Stimulated activated CD4-positive, alpha-beta T cell treated with anti-CD3 and anti-CD28 coated beads, TNF-alpha, amount 100 ng/mL, for 24 hours (primary cell): Measurements from ENCODE around the gene SLC9A9.

Experiments
- DNase-seq, 3 experiments: peaks; one replicate each; pipeline ENCODE4 v3.0.0-alpha.2; 2020; ENCODE audit warnings: low read depth in 3 of 3

Gene SLC9A9

DNA sequence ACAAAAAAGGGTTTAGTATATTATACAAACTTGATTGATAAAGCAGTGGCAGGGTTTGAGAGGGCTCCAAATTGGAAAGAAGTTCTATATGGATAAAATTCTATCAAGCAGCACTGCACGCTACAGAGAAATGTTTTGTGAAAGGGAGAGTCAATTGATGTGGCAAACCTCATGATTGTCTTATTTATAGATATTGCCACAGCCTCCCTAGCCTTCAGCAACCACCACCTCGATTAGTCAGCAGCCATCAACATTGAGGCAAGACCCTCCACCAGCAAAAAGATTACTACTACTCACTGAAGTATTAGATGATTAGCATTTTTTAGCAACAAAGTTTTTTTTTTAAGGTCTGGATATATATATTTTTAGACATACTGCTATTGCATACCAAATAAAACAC is 432.0 kb downstream of the SLC9A9 start:
- DNase-seq, result no peak

- no peak for DNase-seq
These were observed 433.6 kb downstream of the SLC9A9 start for GRCh38 chr3:143414571-143415253.

- DNase-seq, result no peak
These were observed 434.9 kb downstream of the SLC9A9 start for GRCh38 chr3:143413372-143413771.

DNA sequence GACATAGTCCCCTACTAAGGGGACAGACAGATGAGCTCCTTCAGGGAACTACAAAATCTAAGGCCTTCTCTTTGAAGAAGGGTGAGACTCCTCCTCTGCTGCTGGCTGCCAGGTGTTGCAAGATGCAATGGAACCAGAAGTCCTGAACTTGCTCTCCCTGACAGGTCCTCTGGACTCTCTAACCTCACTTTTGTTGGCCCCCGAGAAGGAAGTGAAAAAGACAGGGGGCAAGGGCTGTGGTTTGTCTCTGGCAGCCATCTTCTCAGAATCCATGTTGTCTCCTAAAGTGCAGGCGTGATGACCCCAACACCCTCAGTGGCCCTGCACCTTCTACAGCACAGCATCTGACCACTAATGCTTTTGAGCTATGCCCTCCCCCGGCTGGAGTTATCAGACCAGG is 436.2 kb downstream of the SLC9A9 start:
- DNase-seq, result no peak

- no peak for DNase-seq
These were observed 438.0 kb downstream of the SLC9A9 start for GRCh38 chr3:143410259-143410658.

DNA sequence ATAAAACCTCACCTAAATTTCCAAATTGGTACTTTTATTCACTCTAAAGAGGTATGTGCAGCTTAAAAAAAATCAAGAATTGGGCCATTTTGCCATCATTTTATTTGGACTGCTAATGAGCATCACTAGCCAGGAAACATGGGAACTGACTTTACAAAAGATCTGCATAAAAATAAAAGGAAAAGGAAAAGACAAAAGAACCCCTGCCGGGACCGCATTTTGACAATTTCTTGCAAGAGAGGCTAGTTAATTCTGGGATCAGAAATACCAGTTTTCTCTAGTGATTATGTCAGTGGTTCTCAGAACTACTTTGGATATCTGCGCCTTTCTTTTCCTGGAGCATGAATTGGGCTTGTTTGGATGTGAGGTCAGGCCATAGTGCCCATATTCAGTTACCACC is 439.5 kb downstream of the SLC9A9 start:
- no peak for DNase-seq

- DNase-seq, result no peak
These were observed 445.7 kb downstream of the SLC9A9 start for GRCh38 chr3:143402602-143403001.

DNA sequence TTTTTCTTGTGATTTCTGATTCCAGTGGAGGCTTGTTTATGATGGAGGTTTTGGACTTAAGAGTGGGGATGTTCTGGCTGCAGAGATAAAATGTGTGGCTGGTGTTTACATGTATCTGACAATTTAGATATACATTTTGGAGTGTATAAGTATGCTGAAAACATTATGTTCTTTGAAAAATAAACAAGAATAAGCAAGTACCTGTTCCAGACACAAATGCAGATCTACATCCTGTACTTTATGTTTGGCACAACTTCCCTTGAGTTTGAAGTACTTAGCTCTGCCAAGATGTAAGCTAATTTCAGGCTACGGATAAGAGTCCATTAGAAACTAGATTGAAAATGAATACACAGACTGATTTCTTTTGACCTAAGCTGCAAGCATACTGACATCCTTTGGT is 451.5 kb downstream of the SLC9A9 start:
- DNase-seq, result no peak

DNA sequence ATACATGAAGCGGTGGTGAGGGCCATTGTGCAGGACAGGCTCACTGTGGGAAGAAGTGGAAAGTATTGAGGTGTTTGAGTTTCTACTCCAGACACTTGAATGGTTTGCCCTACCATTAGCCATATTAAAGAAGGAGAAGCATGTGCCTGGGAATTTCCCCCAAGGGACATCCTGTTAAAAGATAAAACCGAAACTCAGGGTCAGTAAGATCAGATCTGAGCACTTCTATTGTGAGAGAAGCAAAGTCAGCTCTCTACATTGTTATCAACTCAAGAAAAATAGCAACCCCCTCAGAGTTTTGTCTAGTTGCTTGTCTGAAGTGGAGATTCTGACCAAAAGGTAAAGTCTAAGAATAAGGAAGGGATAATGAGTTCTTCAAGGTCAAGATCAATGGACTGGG is 458.9 kb downstream of the SLC9A9 start:
- DNase-seq, result no peak

- DNase-seq, result no peak
These were observed 460.8 kb downstream of the SLC9A9 start for GRCh38 chr3:143387425-143387824.

DNA sequence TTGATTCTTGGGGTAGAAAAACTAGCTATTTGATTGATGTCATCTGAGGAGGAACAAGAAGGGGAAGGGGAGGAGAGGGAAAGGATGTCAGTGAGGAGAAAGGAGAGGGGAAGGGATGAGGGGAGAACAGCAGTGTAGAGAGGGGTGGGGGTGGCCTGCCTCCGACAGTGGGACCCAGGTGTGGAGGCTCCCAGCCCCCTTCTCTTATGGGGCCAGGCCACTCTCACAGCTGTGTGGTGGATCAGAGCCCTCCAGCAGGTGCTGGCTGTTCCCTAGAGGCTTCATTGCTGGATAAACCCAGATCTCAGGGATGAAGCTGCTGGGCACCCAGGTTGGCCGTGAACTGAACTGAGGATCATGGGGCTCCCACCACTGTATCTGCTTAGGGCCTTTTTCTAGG is 464.2 kb downstream of the SLC9A9 start:
- no peak for DNase-seq

DNA sequence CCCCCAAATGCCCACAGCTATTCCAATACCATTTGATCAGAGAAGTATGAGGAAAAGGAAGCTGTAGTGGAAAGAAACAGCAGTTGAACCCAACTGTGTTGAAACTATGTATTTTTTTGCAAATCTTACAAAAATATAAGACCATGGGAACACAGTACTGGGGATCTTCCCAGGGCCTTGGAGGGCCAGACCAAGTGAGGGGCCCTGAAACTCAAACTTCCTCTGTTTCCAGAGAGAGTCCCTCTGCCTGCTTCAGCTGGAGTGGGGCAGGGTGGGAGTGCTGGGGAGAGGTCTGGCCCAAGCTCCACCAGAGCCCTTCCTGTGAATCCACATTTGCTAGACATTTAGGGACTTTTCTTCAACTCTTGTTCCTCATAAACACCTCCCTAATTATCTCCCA is 464.8 kb downstream of the SLC9A9 start:
- no peak for DNase-seq

- DNase-seq, result no peak
These were observed 465.5 kb downstream of the SLC9A9 start for GRCh38 chr3:143382816-143383215.

- no peak for DNase-seq
These were observed 467.8 kb downstream of the SLC9A9 start for GRCh38 chr3:143380449-143380848.

DNA sequence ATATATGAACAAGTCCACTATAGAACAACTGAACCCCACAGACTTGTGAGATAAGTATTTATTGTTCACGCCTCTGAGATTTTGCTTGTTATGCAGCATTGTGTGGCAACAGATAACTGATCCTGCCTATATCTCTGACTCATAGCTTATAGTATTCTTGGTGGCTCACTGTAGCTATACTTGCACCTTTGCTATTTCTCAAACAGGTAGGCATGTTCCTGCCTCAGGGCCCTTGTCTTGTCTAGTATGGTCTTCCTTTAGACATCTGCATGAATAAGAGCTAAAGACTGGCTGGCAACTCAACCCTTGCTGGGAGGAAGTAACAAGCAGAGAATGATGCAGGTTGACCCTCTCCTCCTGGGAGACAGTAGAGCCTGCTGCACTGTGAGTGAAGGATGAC is 472.6 kb downstream of the SLC9A9 start:
- no peak for DNase-seq

- DNase-seq, result no peak
These were observed 481.1 kb downstream of the SLC9A9 start for GRCh38 chr3:143367171-143367570.

GRCh38 chr3:143366672-143367071 is 481.6 kb downstream of the SLC9A9 start:
- no peak for DNase-seq

DNA sequence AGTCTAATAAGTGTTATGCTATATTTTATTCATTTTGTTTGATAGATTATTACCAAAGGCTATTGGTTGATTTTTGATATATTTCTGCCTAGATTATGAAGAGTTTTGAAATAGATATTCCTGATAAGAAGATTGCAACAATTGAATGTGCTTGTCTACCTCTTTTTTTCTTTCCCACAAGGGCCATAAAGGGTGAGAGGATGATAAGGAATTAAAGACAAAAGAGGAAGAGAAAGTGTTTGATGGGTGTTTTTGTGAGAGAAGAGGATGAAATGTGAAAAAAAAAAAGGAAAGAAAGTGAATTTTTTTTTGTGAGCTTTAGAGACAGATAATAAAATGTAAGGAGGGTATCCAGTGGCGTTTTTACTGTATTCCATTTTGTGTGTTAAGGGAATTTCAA is 484.3 kb downstream of the SLC9A9 start:
- DNase-seq, result no peak

GRCh38 chr3:143363276-143363675 is 485.0 kb downstream of the SLC9A9 start:
- DNase-seq, result no peak

GRCh38 chr3:143362115-143362991 is 485.9 kb downstream of the SLC9A9 start:
- DNase-seq, result no peak

- DNase-seq, result no peak
These were observed 486.7 kb downstream of the SLC9A9 start for GRCh38 chr3:143361589-143361988.

- no peak for DNase-seq
These were observed 488.0 kb downstream of the SLC9A9 start for GRCh38 chr3:143360244-143360643.

DNA sequence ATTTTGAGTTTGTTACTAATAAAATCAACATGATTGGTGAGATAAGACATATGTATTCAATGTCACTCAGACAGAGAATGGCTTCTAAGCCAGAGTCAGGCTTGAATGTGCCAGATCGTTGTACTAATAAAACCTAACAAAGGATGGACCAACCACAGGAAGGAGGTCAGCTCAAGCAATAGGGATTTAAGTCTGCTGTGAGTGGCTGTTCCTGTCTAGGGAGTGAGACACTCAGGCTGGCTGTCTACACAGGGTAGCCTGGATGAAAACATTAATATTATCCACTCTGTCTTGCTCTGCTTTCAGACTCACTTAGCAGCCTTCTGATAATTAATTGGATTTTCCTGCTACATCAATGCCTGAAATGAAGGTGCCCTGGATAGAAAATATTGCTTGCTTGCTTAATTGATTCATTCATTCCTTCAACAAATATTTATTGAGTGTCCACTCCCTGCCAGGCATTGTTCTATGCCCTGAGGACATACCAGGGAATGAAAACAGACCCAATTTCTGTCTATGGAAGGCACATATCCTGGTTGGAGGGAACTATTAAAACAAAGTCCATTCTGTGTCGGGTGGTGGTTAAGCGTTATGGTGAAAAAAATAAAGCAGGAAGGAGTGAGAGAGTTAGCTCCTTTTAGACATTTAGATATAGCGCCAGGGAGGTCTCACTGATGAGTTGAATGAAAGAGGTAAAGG is 489.3 kb downstream of the SLC9A9 start:
- no peak for DNase-seq
